Smooth muscle cell (in vitro differentiated cells): ENCODE measurements around the gene TDRD12. TPM values are rescaled to one million over a fixed set of nuclear protein-coding genes. Genes with fewer than 3 reads are reported as not detected.
"Not testable (repeated sequence)": the region's sequence is repeated elsewhere in the genome, so short reads cannot be mapped to it uniquely, and the experiment has no call there.

Source experiments
- DNase-seq: peaks from one replicate; lab custom pipeline; 2025; ENCODE audit not compliant: unreplicated experiment; lab: John Stamatoyannopoulos, UW
- H2AFZ ChIP-seq: fragments of 200-600 bp; sonication (generic); 2 replicates; pipeline ENCODE4 v1.6.0; 2016; ENCODE audit warnings: antibody characterized with exemption, low read depth, mild to moderate bottlenecking
- H3F3A ChIP-seq: fragments of 200-600 bp; sonication (generic); 2 replicates; pipeline ENCODE4 v1.6.0; 2017; ENCODE audit warnings: antibody characterized with exemption, low read depth
- H3K27ac ChIP-seq: fragments of 200-600 bp; sonication (generic); 2 replicates; pipeline ENCODE4 v1.5.1; 2016; ENCODE audit warnings: low read depth, mild to moderate bottlenecking
- H3K27me3 ChIP-seq: fragments of 200-600 bp; sonication (generic); 2 replicates; pipeline ENCODE4 v1.6.1; 2016; ENCODE audit warnings: low read depth, mild to moderate bottlenecking
- H3K36me3 ChIP-seq: fragments of 200-600 bp; sonication (generic); 2 replicates; pipeline ENCODE4 v1.5.1; 2016; ENCODE audit warnings: low read depth
- H3K4me1 ChIP-seq: fragments of 200-600 bp; sonication (generic); 2 replicates; pipeline ENCODE4 v1.5.1; 2016; ENCODE audit warnings: low read depth
- H3K4me2 ChIP-seq: fragments of 200-600 bp; sonication (generic); 2 replicates; pipeline ENCODE4 v1.6.0; 2016; ENCODE audit warnings: mild to moderate bottlenecking
- H3K4me3 ChIP-seq: fragments of 200-600 bp; sonication (generic); 2 replicates; pipeline ENCODE4 v1.5.1; 2016; ENCODE audit warnings: mild to moderate bottlenecking
- H3K79me2 ChIP-seq: fragments of 200-600 bp; sonication (generic); 2 replicates; pipeline ENCODE4 v1.6.0; 2016; ENCODE audit warnings: low read depth, mild to moderate bottlenecking
- H3K9ac ChIP-seq: fragments of 200-600 bp; sonication (generic); 2 replicates; pipeline ENCODE4 v1.6.0; 2016; ENCODE audit warnings: low read depth
- H3K9me3 ChIP-seq: fragments of 200-600 bp; sonication (generic); replicated peaks from 2 replicates; pipeline ENCODE4 v1.5.1; 2016; ENCODE audit warnings: low read depth
- H4K20me1 ChIP-seq: fragments of 200-600 bp; sonication (generic); 2 replicates; pipeline ENCODE4 v1.6.0; 2016; ENCODE audit warnings: low read depth
- CTCF ChIP-seq: fragments of 200-600 bp; sonication (generic); IDR thresholded peaks from 2 replicates; pipeline ENCODE4 v1.5.1; 2017; ENCODE audit warnings: borderline replicate concordance, mild to moderate bottlenecking, antibody characterized with exemption; ENCODE audit not compliant: insufficient read depth, poor library complexity, severe bottlenecking
- WGBS: methylation state at CpG from one replicate; pipeline ENCODE4 v1.1.7; 2016; ENCODE audit warnings: low lambda C conversion rate; 5-methylcytosine and 5-hydroxymethylcytosine counted together
- polyA plus RNA-seq: library from polyadenylated mRNA; unstranded; fragments of >200 nt; fragmentation: Nextera tagmentation; extraction: Ambion mirVana; gene quantifications from 2 replicates; pipeline ENCODE4 v1.2.1, GENCODE V29; 2016
- total RNA-seq: library from RNA; depleted of rRNA; stranded (reverse); fragments of >200 nt; gene quantifications from 2 replicates; pipeline ENCODE4 v1.2.3, GENCODE V29; 2014

Gene TDRD12
- total and polyA plus RNA-seq, 2 experiments from 2014 or later = 0.05 to 1.1 TPM

- Histone ChIP-seq H3K9ac (no peak overlapping the region), H3K79me2 (no peaks in the 10 kb centered on the region), H3K27ac (no peak overlapping the region), H3K9me3 (no peaks in the 10 kb centered on the region), H4K20me1 (no peaks in the 10 kb centered on the region), H2AFZ (no peak overlapping the region), H3F3A (no peaks in the 10 kb centered on the region), H3K4me3 (no peak overlapping the region), H3K4me1 (no peaks in the 10 kb centered on the region), H3K4me2 (no peak overlapping the region), H3K27me3 (no peaks in the 10 kb centered on the region), H3K36me3 (no peaks in the 10 kb centered on the region)
- no peak for TF ChIP-seq CTCF
- no peak for DNase-seq
- WGBS = 82% methylated on average over 2 of the region's 2 CpGs
Observed at GRCh38 chr19:32751066-32751465, 31.5 kb downstream of the TDRD12 start.

- no peak for TF ChIP-seq CTCF
- Histone ChIP-seq H3K36me3 (no peaks in the 10 kb centered on the region), H2AFZ (no peak overlapping the region), H3K27me3 (peaks cover 3% of the 10 kb centered on the region), H3F3A (no peaks in the 10 kb centered on the region), H3K4me2 (no peak overlapping the region), H4K20me1 (no peaks in the 10 kb centered on the region), H3K9ac (no peak overlapping the region), H3K27ac (no peak overlapping the region), H3K9me3 (no peaks in the 10 kb centered on the region), H3K4me1 (no peaks in the 10 kb centered on the region), H3K79me2 (no peaks in the 10 kb centered on the region), H3K4me3 (no peak overlapping the region)
- 84% methylated on average over 3 of the region's 3 CpGs for WGBS
- DNase-seq = no peak
Observed at GRCh38 chr19:32757189-32757588, 37.6 kb downstream of the TDRD12 start.

GRCh38 chr19:32765365-32765764, 45.8 kb downstream of the TDRD12 start:
- not testable (repeated sequence) for DNase-seq, H3F3A ChIP-seq, H3K4me2 ChIP-seq, H3K79me2 ChIP-seq, H4K20me1 ChIP-seq, H3K27ac ChIP-seq, H3K4me1 ChIP-seq, H3K27me3 ChIP-seq, H3K9me3 ChIP-seq, H3K9ac ChIP-seq, H2AFZ ChIP-seq, H3K4me3 ChIP-seq, H3K36me3 ChIP-seq
- 88% methylated on average over 5 of the region's 5 CpGs for WGBS

DNA sequence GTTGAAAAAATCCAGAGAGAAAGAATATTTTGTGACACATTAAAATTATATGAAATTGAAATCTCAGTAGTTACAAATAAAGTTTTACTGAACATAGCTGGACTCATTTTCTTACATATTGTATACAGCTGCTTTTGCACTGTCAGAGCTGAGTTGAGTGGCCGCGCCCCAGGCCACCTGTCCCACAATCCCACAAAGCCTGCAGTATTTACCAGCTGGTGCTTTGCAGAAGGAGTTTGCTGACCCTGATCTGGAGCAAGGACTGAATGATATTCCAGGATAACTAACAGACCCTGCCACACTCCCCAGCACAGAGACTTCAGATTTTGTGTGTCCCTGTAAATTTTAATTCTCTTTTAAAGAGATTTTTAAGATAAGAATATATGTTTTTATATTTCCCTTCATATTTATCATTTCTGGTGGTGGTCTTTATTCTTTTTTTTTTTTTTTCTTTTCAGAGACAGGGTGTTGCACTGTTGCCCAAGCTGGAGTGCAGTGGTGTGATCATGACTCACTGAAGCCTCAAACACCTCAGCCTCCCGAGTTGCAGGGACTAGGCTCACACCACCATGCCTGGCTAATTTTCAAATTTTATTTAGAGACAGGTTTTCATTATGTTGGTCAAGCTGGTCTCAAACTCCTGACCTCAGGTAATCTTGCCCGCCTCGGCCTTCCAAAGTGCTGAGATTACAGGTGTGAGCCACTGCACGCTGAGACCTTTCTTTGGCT, 48.5 kb downstream of the TDRD12 start:
- H3K4me1 ChIP-seq = no peaks in the 10 kb centered on the region
- no peak for TF ChIP-seq CTCF
- H3F3A ChIP-seq = no peaks in the 10 kb centered on the region
- H2AFZ ChIP-seq = no peak overlapping the region
- no peaks in the 10 kb centered on the region for H4K20me1 ChIP-seq
- no peaks in the 10 kb centered on the region for H3K27me3 ChIP-seq
- 78% methylated on average over 6 of the region's 6 CpGs for WGBS
- H3K36me3 ChIP-seq = no peaks in the 10 kb centered on the region
- no peak overlapping the region for H3K27ac ChIP-seq
- no peak overlapping the region for H3K9ac ChIP-seq
- no peak overlapping the region for H3K4me3 ChIP-seq
- no peak for DNase-seq
- H3K79me2 ChIP-seq = no peaks in the 10 kb centered on the region
- no peak overlapping the region for H3K4me2 ChIP-seq
- H3K9me3 ChIP-seq = no peaks in the 10 kb centered on the region
